HepG2 (cell line): ENCODE measurements around the gene DGUOK. TPM values are rescaled to one million over a fixed set of nuclear protein-coding genes. Genes with fewer than 3 reads are reported as not detected.
A peak's percentile ranks its signal among the peaks of the same experiment; 100 is the strongest.

Experiments used
- BCL6 ChIP-seq: IDR thresholded peaks from 2 replicates; pipeline ENCODE4 v1.6.1; 2016; ENCODE audit warnings: missing genetic modification reagents, missing compliant biosample characterization
- CCDC6 ChIP-seq: sonication (generic); formaldehyde crosslinking; IDR thresholded peaks from 2 replicates; pipeline ENCODE4 v1.8.1; 2022; ENCODE audit warnings: mild to moderate bottlenecking, missing genetic modification reagents, moderate library complexity
- HDAC2 ChIP-seq: sonication (generic); formaldehyde crosslinking; IDR thresholded peaks from 2 replicates; pipeline ENCODE4 v1.4.0; 2020; ENCODE audit warnings: missing genetic modification reagents
- KDM5A ChIP-seq: fragments of 200-600 bp; sonication (generic); IDR thresholded peaks from 2 replicates; pipeline ENCODE4 v1.7.0; 2018; ENCODE audit warnings: antibody characterized with exemption, mild to moderate bottlenecking, low read length, borderline replicate concordance
- MYC ChIP-seq: sonication (generic); formaldehyde crosslinking; IDR thresholded peaks from 2 replicates; pipeline ENCODE4 v1.9.0; 2021; ENCODE audit warnings: missing genetic modification reagents, borderline replicate concordance
- NFIC ChIP-seq: IDR thresholded peaks from 2 replicates; pipeline ENCODE4 v1.6.1; 2012; ENCODE audit warnings: mild to moderate bottlenecking, low read length, inconsistent platforms
- NR1H2 ChIP-seq: sonication (generic); formaldehyde crosslinking; IDR thresholded peaks from 2 replicates; pipeline ENCODE4 v1.8.1; 2022; ENCODE audit warnings: low read depth, missing genetic modification reagents, borderline replicate concordance
- PRDM10 ChIP-seq: sonication (generic); formaldehyde crosslinking; IDR thresholded peaks from 2 replicates; pipeline ENCODE4 v1.4.0; 2020; ENCODE audit warnings: low read depth, missing genetic modification reagents
- RAD21 ChIP-seq: fragments of 450-650 bp; formaldehyde crosslinking; IDR thresholded peaks from 2 replicates; pipeline ENCODE4 v1.5.0; 2020; ENCODE audit warnings: mild to moderate bottlenecking
- SAP130 ChIP-seq: IDR thresholded peaks from 2 replicates; pipeline ENCODE4 v1.6.1; 2016; ENCODE audit warnings: low read depth
- SCMH1 ChIP-seq: sonication (generic); formaldehyde crosslinking; IDR thresholded peaks from 2 replicates; pipeline ENCODE4 v1.9.0; 2021; ENCODE audit warnings: missing genetic modification reagents, mild to moderate bottlenecking, borderline replicate concordance
- SP1 ChIP-seq, 2 experiments: fragments of 450-650 bp in 1 of 2; sonication (generic) in 1 of 2; formaldehyde crosslinking in 1 of 2; IDR thresholded peaks; 2 replicates each; pipeline versions ENCODE4 v1.4.0 to v1.6.1; 2016 to 2020; ENCODE audit warnings: missing genetic modification reagents in 1 of 2
- YY1 ChIP-seq: IDR thresholded peaks from 2 replicates; pipeline ENCODE4 v1.6.1; 2011; ENCODE audit warnings: low read length, low read depth, moderate library complexity, mild to moderate bottlenecking; ENCODE audit not compliant: insufficient read depth, insufficient replicate concordance
- ZBTB21 ChIP-seq: sonication (generic); formaldehyde crosslinking; IDR thresholded peaks from 2 replicates; pipeline ENCODE4 v1.4.0; 2020; ENCODE audit warnings: missing genetic modification reagents
- ZNF264 ChIP-seq: sonication (generic); formaldehyde crosslinking; IDR thresholded peaks from 2 replicates; pipeline ENCODE4 v1.4.0; 2020; ENCODE audit warnings: missing genetic modification reagents
- ZNF468 ChIP-seq: sonication (generic); formaldehyde crosslinking; IDR thresholded peaks from 2 replicates; pipeline ENCODE4 v1.8.0; 2022; ENCODE audit warnings: mild to moderate bottlenecking, moderate library complexity, missing genetic modification reagents
- ZNF577 ChIP-seq: sonication (generic); formaldehyde crosslinking; IDR thresholded peaks from 2 replicates; pipeline ENCODE4 v1.4.0; 2020; ENCODE audit warnings: mild to moderate bottlenecking, low read depth, missing genetic modification reagents, borderline replicate concordance
- polyA plus RNA-seq, 8 experiments: library from polyadenylated mRNA; depleted of rRNA in 3 of 8; stranded (reverse) in 7 of 8; unstranded in 1 of 8; fragments of >200 nt; fragmentation: Illumina TruSeq in 4 of 8; extraction: Trizol in 4 of 8; gene quantifications; 2 replicates each; pipeline versions ENCODE4 v1.2.1 to v1.2.3, GENCODE V29; 2011 to 2016; ENCODE audit warnings: low read depth in 4 of 8, missing spikeins in 1 of 8, mixed read lengths in 1 of 8; ENCODE audit not compliant: insufficient read depth in 1 of 8
- total RNA-seq, 5 experiments: library from RNA; depleted of rRNA; stranded (reverse); fragments of >200 nt; fragmentation: Illumina TruSeq; extraction: Trizol; gene quantifications; 2 replicates each; pipeline ENCODE4 v1.2.3, GENCODE V29; 2016; ENCODE audit warnings: low read depth in 1 of 5
- TF ChIP-seq, protein P1 (sequence below): IDR thresholded peaks from 2 replicates; pipeline ENCODE4 v1.6.1; 2016; ENCODE audit warnings: low read depth, missing genetic modification reagents, missing compliant biosample characterization
- TF ChIP-seq, protein P2 (sequence below): sonication (generic); formaldehyde crosslinking; IDR thresholded peaks from 2 replicates; pipeline ENCODE4 v1.4.0; 2020; ENCODE audit warnings: missing genetic modification reagents

DGUOK gene
- total and polyA plus RNA-seq, 2 of the 13 experiments (the other 11 are each of a cell fraction or from before 2014, with no cell fraction given), result 105 to 137 TPM

DNA sequence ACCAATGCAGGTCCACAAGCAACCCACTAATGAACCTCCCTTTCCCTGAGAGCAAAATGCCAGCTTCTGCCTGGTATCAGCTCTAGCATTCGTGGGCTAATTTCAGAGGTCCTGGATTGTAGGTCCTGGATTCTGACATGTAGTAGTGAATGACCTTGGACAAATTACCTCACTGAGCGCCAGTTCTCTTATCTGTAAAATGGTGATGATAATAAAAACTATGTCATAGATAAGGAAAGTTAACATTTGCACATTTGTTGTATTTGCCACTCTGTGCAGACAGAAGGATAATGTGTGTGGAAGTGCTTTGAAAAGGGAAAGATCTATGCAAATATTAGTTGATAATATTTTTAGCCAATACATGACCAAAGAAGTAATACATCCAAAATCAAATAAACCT lies 53.9 kb downstream of the DGUOK start (continued):
- TF ChIP-seq, protein P1, sequence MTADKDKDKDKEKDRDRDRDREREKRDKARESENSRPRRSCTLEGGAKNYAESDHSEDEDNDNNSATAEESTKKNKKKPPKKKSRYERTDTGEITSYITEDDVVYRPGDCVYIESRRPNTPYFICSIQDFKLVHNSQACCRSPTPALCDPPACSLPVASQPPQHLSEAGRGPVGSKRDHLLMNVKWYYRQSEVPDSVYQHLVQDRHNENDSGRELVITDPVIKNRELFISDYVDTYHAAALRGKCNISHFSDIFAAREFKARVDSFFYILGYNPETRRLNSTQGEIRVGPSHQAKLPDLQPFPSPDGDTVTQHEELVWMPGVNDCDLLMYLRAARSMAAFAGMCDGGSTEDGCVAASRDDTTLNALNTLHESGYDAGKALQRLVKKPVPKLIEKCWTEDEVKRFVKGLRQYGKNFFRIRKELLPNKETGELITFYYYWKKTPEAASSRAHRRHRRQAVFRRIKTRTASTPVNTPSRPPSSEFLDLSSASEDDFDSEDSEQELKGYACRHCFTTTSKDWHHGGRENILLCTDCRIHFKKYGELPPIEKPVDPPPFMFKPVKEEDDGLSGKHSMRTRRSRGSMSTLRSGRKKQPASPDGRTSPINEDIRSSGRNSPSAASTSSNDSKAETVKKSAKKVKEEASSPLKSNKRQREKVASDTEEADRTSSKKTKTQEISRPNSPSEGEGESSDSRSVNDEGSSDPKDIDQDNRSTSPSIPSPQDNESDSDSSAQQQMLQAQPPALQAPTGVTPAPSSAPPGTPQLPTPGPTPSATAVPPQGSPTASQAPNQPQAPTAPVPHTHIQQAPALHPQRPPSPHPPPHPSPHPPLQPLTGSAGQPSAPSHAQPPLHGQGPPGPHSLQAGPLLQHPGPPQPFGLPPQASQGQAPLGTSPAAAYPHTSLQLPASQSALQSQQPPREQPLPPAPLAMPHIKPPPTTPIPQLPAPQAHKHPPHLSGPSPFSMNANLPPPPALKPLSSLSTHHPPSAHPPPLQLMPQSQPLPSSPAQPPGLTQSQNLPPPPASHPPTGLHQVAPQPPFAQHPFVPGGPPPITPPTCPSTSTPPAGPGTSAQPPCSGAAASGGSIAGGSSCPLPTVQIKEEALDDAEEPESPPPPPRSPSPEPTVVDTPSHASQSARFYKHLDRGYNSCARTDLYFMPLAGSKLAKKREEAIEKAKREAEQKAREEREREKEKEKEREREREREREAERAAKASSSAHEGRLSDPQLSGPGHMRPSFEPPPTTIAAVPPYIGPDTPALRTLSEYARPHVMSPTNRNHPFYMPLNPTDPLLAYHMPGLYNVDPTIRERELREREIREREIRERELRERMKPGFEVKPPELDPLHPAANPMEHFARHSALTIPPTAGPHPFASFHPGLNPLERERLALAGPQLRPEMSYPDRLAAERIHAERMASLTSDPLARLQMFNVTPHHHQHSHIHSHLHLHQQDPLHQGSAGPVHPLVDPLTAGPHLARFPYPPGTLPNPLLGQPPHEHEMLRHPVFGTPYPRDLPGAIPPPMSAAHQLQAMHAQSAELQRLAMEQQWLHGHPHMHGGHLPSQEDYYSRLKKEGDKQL (CRISPR knock-in tag), result peak; percentile 81; the same call in 1 of the 2 replicates
- TF ChIP-seq SP1 (IDR thresholded peaks at IDR 0.05), result no peak
- no peak for TF ChIP-seq SP1 (CRISPR knock-in tag; IDR thresholded peaks at IDR 0.05)
- no peak for TF ChIP-seq NFIC
- TF ChIP-seq ZBTB21 (CRISPR knock-in tag), result no peak
- no peak for TF ChIP-seq CCDC6 (CRISPR knock-in tag)
- TF ChIP-seq BCL6 (CRISPR knock-in tag), result peak; percentile 42; the same call in 1 of the 2 replicates
- no peak for TF ChIP-seq ZNF577 (CRISPR knock-in tag)
- no peak for TF ChIP-seq RAD21 (CRISPR knock-in tag)
- TF ChIP-seq ZNF264 (CRISPR knock-in tag), result no peak
- TF ChIP-seq SCMH1 (CRISPR knock-in tag), result no peak
- TF ChIP-seq KDM5A, result no peak
- TF ChIP-seq, protein P2, sequence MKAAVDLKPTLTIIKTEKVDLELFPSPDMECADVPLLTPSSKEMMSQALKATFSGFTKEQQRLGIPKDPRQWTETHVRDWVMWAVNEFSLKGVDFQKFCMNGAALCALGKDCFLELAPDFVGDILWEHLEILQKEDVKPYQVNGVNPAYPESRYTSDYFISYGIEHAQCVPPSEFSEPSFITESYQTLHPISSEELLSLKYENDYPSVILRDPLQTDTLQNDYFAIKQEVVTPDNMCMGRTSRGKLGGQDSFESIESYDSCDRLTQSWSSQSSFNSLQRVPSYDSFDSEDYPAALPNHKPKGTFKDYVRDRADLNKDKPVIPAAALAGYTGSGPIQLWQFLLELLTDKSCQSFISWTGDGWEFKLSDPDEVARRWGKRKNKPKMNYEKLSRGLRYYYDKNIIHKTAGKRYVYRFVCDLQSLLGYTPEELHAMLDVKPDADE (CRISPR knock-in tag), result no peak
- no peak for TF ChIP-seq MYC (CRISPR knock-in tag)
- TF ChIP-seq HDAC2 (CRISPR knock-in tag), result no peak; the same call in 1 of the 2 replicates
- no peak for TF ChIP-seq ZNF468 (CRISPR knock-in tag)
- TF ChIP-seq NR1H2 (CRISPR knock-in tag), result no peak
- TF ChIP-seq YY1, result no peak
- no peak for TF ChIP-seq PRDM10 (CRISPR knock-in tag)
- TF ChIP-seq SAP130 (CRISPR knock-in tag), result 0 out of 2 replicates have a peak, but pooled peaks have one; percentile 9
